Urothelium cell line (cell line): ENCODE data around the gene IGFBP6.
"Not testable (repeated sequence)": the region's sequence is repeated elsewhere in the genome, so short reads cannot be mapped to it uniquely, and the experiment has no call there.

Experiments used
- DNase-seq: peaks from one replicate; pipeline ENCODE4 v3.0.0; 2011; ENCODE audit warnings: low spot score, mixed read lengths
- FAIRE-seq: peaks from 2 replicates; lab custom pipeline; 2011; peaks lifted over from hg19 to GRCh38; lab: Jason Lieb, UNC

The IGFBP6 gene

GRCh38 chr12:53094796-53095595, 2.5 kb upstream of the IGFBP6 start:
- not testable (repeated sequence) for DNase-seq, FAIRE-seq

DNA sequence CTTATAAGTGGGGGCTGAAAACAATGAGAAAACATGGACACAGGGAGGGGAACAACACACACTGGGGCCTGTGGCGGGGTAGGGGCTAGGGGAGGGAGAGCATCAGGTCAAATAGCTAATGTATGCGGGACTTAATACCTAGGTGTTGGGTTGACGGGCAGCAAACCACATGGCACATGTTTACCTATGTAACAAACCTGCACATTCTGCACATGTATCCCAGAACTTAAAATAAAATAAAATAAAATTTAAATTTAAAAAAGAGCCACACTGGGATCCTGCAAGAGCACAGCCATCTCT, 1.9 kb upstream of the IGFBP6 start:
- not testable (repeated sequence) for FAIRE-seq

GRCh38 chr12:53096089-53096741, 1.3 kb upstream of the IGFBP6 start:
- DNase-seq (no peak), FAIRE-seq (no peak)

More for the DNA sequence above, 1.9 kb upstream of the IGFBP6 start:
- not testable (repeated sequence) for DNase-seq

GRCh38 chr12:53096759-53097158, 708 bp upstream of the IGFBP6 start:
- no peak for FAIRE-seq
- no peak for DNase-seq

DNA sequence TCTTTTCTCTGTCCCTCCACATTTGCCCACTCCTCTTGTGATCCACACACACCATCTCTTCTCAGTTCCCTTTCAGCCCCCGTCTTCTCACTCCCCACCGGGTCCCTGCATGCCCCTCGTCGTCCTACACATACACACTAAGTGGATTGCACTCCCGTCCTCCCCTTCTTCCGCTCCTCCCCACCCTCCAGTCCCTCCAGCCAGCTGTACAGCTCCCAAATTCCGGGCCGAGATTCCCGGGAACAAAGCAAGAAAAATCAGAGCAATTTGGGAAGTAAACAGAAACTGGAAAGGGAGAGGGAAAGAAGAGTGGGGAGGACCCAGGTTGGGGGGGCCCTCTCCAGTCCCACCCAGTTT, 282 bp upstream of the IGFBP6 start:
- DNase-seq: no peak

GRCh38 chr12:53098354-53098981, 1.0 kb downstream of the IGFBP6 start:
- DNase-seq: peak; percentile 68
- FAIRE-seq: no peak

More for the DNA sequence above, 282 bp upstream of the IGFBP6 start:
- no peak for FAIRE-seq

DNA sequence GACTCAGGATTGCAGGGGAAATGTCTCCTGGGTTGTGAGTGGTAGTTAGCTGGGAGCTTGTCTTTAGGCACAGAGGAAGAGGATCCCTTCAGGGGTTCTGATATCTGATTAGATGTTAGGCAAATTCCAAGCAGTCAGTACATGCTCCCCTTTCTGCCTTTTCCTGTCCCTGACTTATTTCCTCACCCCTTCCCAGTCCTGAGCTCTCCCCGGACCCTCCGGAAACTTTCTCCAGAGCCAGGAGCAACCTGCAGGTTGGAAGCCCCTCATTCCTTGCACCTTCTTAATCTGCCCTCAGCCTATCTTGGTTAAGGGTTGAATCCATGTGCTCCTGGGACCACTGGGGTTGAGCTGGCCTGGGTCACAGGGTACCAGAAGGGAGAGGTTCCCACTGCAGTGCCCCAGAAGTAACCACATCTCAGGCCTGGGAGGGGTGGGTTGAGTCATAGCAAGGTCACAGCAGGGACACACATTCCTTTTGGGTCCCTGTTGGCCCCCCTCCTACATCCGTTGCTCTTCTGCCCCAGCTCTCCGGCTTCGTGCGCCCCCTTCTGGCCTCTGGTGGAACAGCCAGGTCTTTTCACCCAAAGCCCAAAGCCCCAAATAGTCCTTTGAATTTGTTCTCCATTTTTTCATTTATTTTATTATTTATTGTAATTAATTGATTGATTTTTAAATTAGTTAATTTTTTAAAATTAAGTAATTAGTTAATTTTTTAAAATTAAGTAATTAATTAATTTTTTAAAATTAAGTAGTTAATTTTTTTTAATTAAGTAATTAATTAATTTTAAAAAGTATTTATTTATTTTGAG, 1.8 kb downstream of the IGFBP6 start:
- no peak for FAIRE-seq
- DNase-seq: peak; percentile 94

DNA sequence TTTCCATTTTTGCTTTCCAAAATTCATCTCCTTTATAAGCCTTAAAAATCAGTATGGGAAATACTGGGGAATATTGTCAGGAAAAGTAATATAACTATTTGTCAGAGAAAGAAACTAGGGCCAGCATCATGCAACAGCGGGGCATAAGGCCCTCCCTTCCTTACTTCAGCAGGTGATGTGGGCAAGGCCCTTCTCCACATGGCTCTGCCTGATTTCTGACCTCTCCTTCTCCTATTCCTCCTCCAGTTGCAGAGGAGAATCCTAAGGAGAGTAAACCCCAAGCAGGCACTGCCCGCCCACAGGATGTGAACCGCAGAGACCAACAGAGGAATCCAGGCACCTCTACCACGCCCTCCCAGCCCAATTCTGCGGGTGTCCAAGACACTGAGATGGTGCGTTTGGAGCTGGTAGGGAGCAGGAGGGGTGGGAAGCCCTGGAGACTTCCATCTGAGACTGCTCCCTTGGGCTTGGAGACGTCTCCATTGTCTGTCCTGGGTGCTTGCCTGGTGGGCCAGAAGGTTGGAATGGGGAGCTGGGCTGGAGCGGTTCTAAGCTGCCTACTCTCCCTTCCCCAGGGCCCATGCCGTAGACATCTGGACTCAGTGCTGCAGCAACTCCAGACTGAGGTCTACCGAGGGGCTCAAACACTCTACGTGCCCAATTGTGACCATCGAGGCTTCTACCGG, 3.1 kb downstream of the IGFBP6 start:
- no peak for FAIRE-seq

DNA sequence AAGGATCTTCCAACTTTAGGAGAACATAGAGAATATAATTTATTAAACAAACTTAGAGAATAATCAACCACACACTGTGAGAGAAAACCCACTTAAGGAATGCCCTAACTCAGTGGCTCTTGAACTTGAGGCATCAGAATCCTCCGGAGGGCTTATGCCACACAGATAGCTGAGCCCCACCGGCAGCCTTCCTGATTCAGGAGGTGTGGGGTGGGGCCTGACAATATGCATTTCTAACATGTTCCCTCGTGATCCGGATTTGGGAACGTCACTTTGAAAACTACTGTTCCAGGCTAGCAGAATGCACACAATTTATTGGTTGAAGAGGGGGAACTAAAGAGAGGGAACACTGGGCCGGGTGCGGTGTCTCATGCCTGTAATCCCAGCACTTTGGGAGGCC, 3.8 kb downstream of the IGFBP6 start:
- FAIRE-seq (no peak), DNase-seq (no peak)

More for the DNA sequence above, 3.1 kb downstream of the IGFBP6 start:
- DNase-seq: no peak

GRCh38 chr12:53101931-53102781, 4.7 kb downstream of the IGFBP6 start:
- no peak for FAIRE-seq
- no peak for DNase-seq

DNA sequence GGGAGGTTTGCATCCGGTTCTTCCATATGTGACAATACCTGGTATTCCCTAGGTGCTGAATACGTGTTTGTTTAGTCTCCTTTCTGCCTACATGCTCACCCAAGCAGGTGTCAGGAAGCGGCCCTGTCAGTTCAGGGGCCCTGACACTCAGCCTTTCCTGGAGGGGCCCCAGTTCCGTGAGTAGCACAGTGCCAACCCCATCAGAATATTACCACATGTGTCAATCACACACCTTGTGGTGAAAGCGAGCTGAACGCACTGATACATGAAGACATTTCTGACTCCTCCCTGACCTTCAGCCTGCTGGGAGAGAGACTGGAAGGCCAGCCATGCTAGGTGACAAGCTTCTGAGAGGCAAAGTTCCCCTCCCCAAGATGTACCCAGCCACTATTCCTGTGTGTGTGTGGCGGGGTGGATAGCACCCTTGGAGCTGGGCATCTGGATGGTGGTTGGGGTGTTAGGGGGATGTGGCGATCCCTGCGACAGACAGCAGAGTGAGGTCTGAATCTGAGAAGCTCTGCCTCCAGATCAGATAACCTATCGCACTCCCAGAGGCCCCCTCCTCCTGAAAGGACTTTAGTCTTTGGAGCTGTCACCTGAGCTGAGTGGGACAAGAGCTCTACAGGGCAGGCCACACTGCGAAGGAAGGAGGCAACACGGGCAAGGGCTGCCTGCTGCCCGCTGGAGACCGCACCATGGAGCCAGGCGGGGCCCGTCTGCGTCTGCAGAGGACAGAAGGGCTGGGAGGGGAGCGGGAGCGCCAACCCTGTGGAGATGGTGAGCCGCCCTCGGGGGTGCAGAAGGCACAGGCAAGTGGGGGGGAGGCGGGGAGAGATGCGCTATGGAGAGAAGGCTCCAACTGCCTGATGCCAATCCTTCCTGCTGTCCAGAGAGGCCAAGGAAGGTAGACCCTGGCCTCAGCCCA, 5.7 kb downstream of the IGFBP6 start, which contains the start of gene SOAT2:
Gene SOAT2 (plus strand): TSS at position 604 of the 925 bp plus-strand sequence. CDS start 92 bp downstream, at position 696.
- DNase-seq (no peak), FAIRE-seq (no peak)

- DNase-seq (no peak), FAIRE-seq (no peak)
Observed at GRCh38 chr12:53103860-53104305, 6.4 kb downstream of the IGFBP6 start.

GRCh38 chr12:53105256-53105655, 7.8 kb downstream of the IGFBP6 start:
- no peak for FAIRE-seq
- no peak for DNase-seq

DNA sequence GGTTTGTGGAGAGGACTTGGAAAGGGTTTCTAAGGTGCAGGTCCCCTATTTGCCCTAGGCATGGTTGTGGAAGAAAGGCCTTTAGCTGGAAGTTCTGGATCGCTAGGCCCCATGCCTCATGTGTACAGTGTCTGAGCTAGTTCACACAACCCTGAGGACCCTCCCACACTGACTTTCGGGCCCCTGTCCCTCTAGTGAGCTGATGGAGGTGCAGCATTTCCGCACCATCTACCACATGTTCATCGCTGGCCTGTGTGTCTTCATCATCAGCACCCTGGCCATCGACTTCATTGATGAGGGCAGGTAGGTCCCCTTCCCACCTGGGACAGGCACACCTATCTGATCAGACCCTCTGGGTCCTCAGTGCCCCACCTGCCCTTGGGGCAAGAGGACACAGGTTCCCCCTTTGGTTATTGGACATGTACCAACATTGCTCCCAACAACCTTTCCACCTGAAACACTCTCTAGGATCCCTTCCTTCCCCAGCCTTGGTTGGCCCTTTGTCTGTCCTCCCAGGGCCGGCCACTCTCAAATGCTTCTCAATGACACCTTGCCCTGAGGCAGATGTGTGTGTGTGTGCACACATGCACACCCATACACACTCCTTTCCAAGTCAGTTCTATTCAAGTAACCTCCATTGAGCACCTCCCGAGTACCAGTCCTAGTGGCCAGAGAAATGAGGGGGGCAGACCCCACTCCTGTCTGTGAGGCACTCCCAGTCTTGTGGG, 8.4 kb downstream of the IGFBP6 start:
- DNase-seq: no peak
- FAIRE-seq: no peak

DNA sequence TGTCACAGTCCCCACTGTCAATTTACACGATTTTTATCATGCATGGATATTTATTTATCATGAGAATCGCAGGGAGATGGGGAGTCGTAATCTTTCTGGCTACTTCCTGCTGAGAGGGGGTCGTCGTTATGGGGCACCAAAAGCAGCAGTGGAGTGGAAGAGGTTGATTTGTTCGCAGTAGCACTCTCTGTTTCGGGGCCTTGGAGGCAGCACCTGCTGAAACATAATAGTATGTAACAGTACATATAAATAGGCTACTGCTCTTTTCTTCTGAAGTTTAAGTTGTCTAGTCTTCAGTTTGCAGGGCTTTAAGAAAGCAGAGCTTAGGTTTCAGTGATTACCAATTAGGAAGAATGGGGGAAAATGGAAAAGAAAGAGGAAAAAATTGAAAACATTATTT, 9.7 kb downstream of the IGFBP6 start:
- FAIRE-seq (no peak), DNase-seq (no peak)

DNA sequence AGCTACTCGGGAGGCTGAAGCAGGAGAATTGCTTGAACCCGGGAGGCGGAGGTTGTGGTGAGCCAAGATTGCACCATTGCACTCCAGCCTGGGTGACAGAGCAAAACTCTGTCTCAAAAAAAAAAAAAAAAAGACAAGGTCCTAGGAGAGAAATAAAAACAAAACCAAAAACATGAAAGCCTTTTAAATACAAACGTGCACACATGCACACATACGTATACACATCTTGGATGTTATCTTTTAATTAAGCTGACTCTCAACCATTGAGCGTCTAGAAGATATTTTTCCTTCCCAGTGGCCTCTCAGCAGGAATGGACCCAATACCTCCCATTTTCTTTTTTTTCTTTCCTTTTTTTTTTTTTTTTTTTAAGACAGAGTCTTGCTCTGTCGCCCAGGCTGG, 15.0 kb downstream of the IGFBP6 start:
- not testable (repeated sequence) for FAIRE-seq

DNA sequence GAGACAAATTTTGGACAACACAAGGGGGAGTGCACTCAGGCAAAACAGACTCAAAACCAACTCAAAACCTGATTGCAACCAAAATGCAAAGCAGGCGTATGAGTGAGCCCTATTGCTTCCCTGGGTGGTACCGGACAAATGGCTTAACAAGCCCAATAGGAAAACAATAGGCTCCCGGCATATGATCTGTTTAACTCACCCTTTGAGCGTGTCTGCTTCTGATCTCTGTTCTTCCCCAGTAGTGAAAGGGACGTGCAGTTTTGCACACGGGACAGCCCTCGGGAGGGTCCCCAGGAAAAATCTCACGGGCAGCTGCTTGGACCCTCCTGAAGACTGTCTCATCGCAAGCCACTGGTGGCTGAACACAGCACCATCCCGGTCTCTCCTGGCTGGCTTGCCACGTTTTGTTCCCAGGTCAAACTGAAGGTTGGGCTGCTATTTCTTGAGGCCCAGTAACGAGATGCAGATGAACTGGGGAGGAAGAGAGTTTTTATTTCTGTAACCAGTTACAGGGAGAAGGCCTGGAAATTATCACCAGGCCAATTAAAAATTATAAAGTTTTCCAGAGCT, 15.8 kb downstream of the IGFBP6 start:
- DNase-seq (no peak), FAIRE-seq (no peak)

More for the DNA sequence above, 15.0 kb downstream of the IGFBP6 start:
- DNase-seq: not testable (repeated sequence)
